B cell (primary cell): Measurements from ENCODE around the gene SURF2. TPM values are rescaled to one million over a fixed set of nuclear protein-coding genes. Genes with fewer than 3 reads are reported as not detected.

Experiments
- ATAC-seq: fragments of 200-7000 bp; cut with Tn5 transposase; one replicate; pipeline ENCODE4 v1.10.0; 2021; ENCODE audit warnings: low read depth, mild to moderate bottlenecking, moderate number of reproducible peaks, moderate library complexity
- CTCF ChIA-PET: fragments of 350-600 bp; sonication (Branson Sonifier 250); formaldehyde crosslinking; loops from one replicate; lab custom pipeline; 2021; ENCODE audit warnings: antibody characterized with exemption, inconsistent platforms; lab: Charles Lee
- POLR2A ChIA-PET: fragments of 350-600 bp; sonication (Branson Sonifier 250); formaldehyde crosslinking; loops from one replicate; lab custom pipeline; 2021; ENCODE audit warnings: antibody characterized with exemption; lab: Charles Lee
- DNase-seq: peaks from one replicate; pipeline ENCODE4 v3.0.0; 2013
- H2AFZ ChIP-seq: 2 replicates; pipeline ENCODE4 v1.6.1; 2012; ENCODE audit warnings: mild to moderate bottlenecking, low read depth, low read length; ENCODE audit not compliant: insufficient read depth, poor library complexity, severe bottlenecking
- H3K27ac ChIP-seq, 2 donors: 1 replicate in 1 of 2; 2 replicates in 1 of 2; pipeline ENCODE4 v1.5.1; 2012 to 2013; ENCODE audit warnings: low read length in 2 of 2, mild to moderate bottlenecking in 2 of 2, moderate library complexity in 1 of 2
- H3K27me3 ChIP-seq, 4 experiments: fragments of 200-600 bp in 1 of 4; sonication (generic) in 1 of 4; replicated peaks in 1 of 4; 1 replicate in 2 of 4; 2 replicates in 2 of 4; pipeline versions ENCODE4 v1.6.1 to v1.7.0; 2013 to 2016; ENCODE audit warnings: low read length in 3 of 4, mild to moderate bottlenecking in 2 of 4, mixed read lengths in 1 of 4, moderate library complexity in 1 of 4; ENCODE audit not compliant: insufficient read depth in 4 of 4, control insufficient read depth in 3 of 4; ENCODE audit errors: control extremely low read depth in 1 of 4
- H3K36me3 ChIP-seq, 2 experiments: replicated peaks in 1 of 2; 1 replicate in 1 of 2; 2 replicates in 1 of 2; pipeline versions ENCODE4 v1.6.1 to v1.7.1; 2013; ENCODE audit warnings: low read length in 1 of 2; ENCODE audit not compliant: insufficient read depth in 2 of 2, control insufficient read depth in 1 of 2; ENCODE audit errors: control extremely low read depth in 1 of 2, extremely low read depth in 1 of 2
- H3K4me1 ChIP-seq, 2 donors: fragments of 200-600 bp in 1 of 2; sonication (generic) in 1 of 2; 1 replicate in 1 of 2; 2 replicates in 1 of 2; pipeline versions ENCODE4 v1.5.1 to v1.6.1; 2013 to 2017; ENCODE audit warnings: low read length in 2 of 2; ENCODE audit not compliant: control insufficient read depth in 2 of 2, insufficient read depth in 2 of 2
- H3K4me2 ChIP-seq: replicated peaks from 2 replicates; pipeline ENCODE3; 2012; ENCODE audit warnings: mild to moderate bottlenecking, low read depth, low read length; ENCODE audit not compliant: poor library complexity, severe bottlenecking
- H3K4me3 ChIP-seq, 5 experiments: fragments of 200-600 bp in 1 of 5; sonication (generic) in 1 of 5; 1 replicate in 3 of 5; 2 replicates in 2 of 5; pipeline versions ENCODE4 v1.5.1 to v1.7.0; 2011 to 2016; ENCODE audit warnings: low read length in 4 of 5, mild to moderate bottlenecking in 4 of 5, low read depth in 2 of 5, control low read depth in 1 of 5, moderate library complexity in 1 of 5; ENCODE audit not compliant: insufficient read depth in 1 of 5; ENCODE audit errors: control extremely low read depth in 1 of 5, extremely low read depth in 1 of 5
- H3K79me2 ChIP-seq: fragments of 200-600 bp; sonication (generic); one replicate; pipeline ENCODE4 v1.6.0; 2016; ENCODE audit warnings: low read length; ENCODE audit not compliant: control insufficient read depth, insufficient read depth
- H3K9ac ChIP-seq: fragments of 200-600 bp; sonication (generic); 2 replicates; pipeline ENCODE4 v1.6.1; 2017; ENCODE audit warnings: mild to moderate bottlenecking, low read length, moderate library complexity
- H3K9me3 ChIP-seq, 3 donors: one replicate each; pipeline versions ENCODE4 v1.6.1 to v1.7.1; 2013; ENCODE audit warnings: low read length in 2 of 3; ENCODE audit not compliant: control insufficient read depth in 2 of 3, insufficient read depth in 1 of 3; ENCODE audit errors: control extremely low read depth in 1 of 3
- H4K20me1 ChIP-seq: 2 replicates; pipeline ENCODE4 v1.6.0; 2012; ENCODE audit warnings: mild to moderate bottlenecking, low read length; ENCODE audit not compliant: insufficient read depth, control insufficient read depth, poor library complexity, severe bottlenecking
- H3K27ac Mint-ChIP-seq: one replicate; pipeline ENCODE4 v1.8.0; 2021; ENCODE audit warnings: mixed read lengths
- H3K27me3 Mint-ChIP-seq: one replicate; pipeline ENCODE4 v1.8.0; 2021; ENCODE audit warnings: mixed read lengths
- H3K4me1 Mint-ChIP-seq: one replicate; pipeline ENCODE4 v1.8.0; 2021; ENCODE audit warnings: mixed read lengths
- H3K4me3 Mint-ChIP-seq: one replicate; pipeline ENCODE4 v1.8.0; 2021; ENCODE audit warnings: mixed read lengths
- H3K9me3 Mint-ChIP-seq: one replicate; pipeline ENCODE4 v1.8.0; 2022; ENCODE audit warnings: mixed read lengths; ENCODE audit not compliant: insufficient read depth
- EZH2 ChIP-seq: IDR thresholded peaks from 2 replicates; pipeline ENCODE4 v1.6.1; 2012; ENCODE audit warnings: borderline replicate concordance, low read depth, mild to moderate bottlenecking, moderate library complexity, low read length; ENCODE audit not compliant: insufficient read depth, poor library complexity, severe bottlenecking
- WGBS: methylation state at CpG from one replicate; pipeline ENCODE4 v1.1.5; 2013; ENCODE audit warnings: missing lambda C conversion rate; ENCODE audit not compliant: insufficient coverage; 5-methylcytosine and 5-hydroxymethylcytosine counted together
- intact Hi-C: fragments of 100-400 bp; cut with micrococcal nuclease; formaldehyde crosslinking; loops from one replicate; pipeline ENCODE4 v1.10.0; 2022
- polyA plus RNA-seq: library from polyadenylated mRNA; depleted of rRNA; stranded (reverse); fragments of >200 nt; gene quantifications from 2 replicates; pipeline ENCODE4 v1.2.3, GENCODE V29; 2012
- total RNA-seq, 2 donors: library from RNA; stranded (reverse); fragments of 120-200 nt in 1 of 2; gene quantifications; 1 replicate in 1 of 2; 2 replicates in 1 of 2; pipeline versions ENCODE4 v1.2.3 to v1.2.4, GENCODE V29; 2013 to 2022
- TF ChIP-seq, protein P1 (sequence below): fragments of 200-600 bp; IDR thresholded peaks from one replicate; pipeline ENCODE4 v1.8.0; 2022; ENCODE audit warnings: antibody characterized with exemption, mild to moderate bottlenecking

SURF2 gene
- total and polyA plus RNA-seq, 2 donors (not counting 1 experiment from before 2014, with no cell fraction given), result 17.1 to 17.3 TPM

GRCh38 chr9:133393399-133393798, 37.0 kb downstream of the SURF2 start:
- intact Hi-C loops, result no loop called here
- ChIA-PET POLR2A (no interaction called here), CTCF (no interaction called here)
- WGBS, result 100% methylated on average over 3 of the region's 3 CpGs
- H3K9me3 ChIP-seq, result no peaks in the 10 kb centered on the region
- H3K9ac ChIP-seq, result no peak overlapping the region
- no peak overlapping the region for H3K4me2 ChIP-seq
- no peaks in the 10 kb centered on the region for H3K36me3 ChIP-seq
- no peak overlapping the region for H2AFZ ChIP-seq
- H3K4me3 Mint-ChIP-seq, result no peak overlapping the region
- H3K4me1 Mint-ChIP-seq, result no peaks in the 10 kb centered on the region
- ATAC-seq, result no peak
- H3K27me3 ChIP-seq, result peaks cover 0 to 12% (median 0%) of the 10 kb centered on the region in 4 experiments
- H3K79me2 ChIP-seq, result no peaks in the 10 kb centered on the region
- no peak overlapping the region for H3K27ac ChIP-seq
- no peak overlapping the region for H3K4me3 ChIP-seq
- H3K9me3 Mint-ChIP-seq, result no peaks in the 10 kb centered on the region
- H4K20me1 ChIP-seq, result no peaks in the 10 kb centered on the region
- DNase-seq, result no peak
- no peaks in the 10 kb centered on the region for H3K4me1 ChIP-seq
- H3K27ac Mint-ChIP-seq, result no peak overlapping the region
- peaks cover 8% of the 10 kb centered on the region for H3K27me3 Mint-ChIP-seq
- TF ChIP-seq, protein P1, sequence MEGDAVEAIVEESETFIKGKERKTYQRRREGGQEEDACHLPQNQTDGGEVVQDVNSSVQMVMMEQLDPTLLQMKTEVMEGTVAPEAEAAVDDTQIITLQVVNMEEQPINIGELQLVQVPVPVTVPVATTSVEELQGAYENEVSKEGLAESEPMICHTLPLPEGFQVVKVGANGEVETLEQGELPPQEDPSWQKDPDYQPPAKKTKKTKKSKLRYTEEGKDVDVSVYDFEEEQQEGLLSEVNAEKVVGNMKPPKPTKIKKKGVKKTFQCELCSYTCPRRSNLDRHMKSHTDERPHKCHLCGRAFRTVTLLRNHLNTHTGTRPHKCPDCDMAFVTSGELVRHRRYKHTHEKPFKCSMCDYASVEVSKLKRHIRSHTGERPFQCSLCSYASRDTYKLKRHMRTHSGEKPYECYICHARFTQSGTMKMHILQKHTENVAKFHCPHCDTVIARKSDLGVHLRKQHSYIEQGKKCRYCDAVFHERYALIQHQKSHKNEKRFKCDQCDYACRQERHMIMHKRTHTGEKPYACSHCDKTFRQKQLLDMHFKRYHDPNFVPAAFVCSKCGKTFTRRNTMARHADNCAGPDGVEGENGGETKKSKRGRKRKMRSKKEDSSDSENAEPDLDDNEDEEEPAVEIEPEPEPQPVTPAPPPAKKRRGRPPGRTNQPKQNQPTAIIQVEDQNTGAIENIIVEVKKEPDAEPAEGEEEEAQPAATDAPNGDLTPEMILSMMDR, result no peak
- no peak for TF ChIP-seq EZH2

DNA sequence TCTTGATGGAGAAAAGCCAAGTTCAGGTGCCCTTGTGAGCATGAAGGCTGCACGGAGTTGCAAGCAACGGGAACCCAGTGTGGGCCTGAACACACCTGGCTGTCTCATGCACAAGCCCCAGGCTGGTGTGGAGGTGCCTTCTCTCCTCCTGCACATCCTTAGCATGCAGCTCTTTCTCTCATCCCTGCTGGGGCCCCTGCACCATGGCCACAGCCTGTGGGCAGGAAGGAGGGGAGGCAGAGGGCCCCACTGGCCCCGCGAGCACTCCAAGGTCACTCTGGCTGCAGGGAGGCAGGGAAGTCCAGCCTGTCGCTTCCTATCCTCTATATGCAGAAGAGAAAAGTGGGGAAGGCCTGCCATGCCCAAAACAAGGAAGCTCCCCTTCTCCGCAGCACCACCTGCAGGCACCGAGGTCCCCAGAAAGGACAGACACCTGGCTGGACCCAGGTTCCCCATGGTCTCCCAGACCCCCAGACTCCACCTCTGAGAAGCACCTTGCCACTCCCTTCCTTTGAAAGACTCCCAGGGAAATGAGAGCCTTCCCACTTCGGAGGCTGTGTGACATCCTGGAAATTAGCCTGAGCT, 38.4 kb downstream of the SURF2 start:
- no peaks in the 10 kb centered on the region for H3K4me1 ChIP-seq
- no peak overlapping the region for H3K27ac Mint-ChIP-seq
- ATAC-seq, result no peak
- WGBS, result 53% methylated on average over 5 of the region's 8 CpGs
- no peaks in the 10 kb centered on the region for H3K9me3 ChIP-seq
- no peak overlapping the region for H3K27ac ChIP-seq
- H3K27me3 ChIP-seq, result peaks cover 0 to 4% (median 0%) of the 10 kb centered on the region in 4 experiments
- intact Hi-C loops, result no loop called here
- no peaks in the 10 kb centered on the region for H3K79me2 ChIP-seq
- no peak overlapping the region for H3K4me2 ChIP-seq
- no peak overlapping the region for H3K9ac ChIP-seq
- ChIA-PET CTCF (no interaction called here), POLR2A (no interaction called here)
- DNase-seq, result no peak
- H3K9me3 Mint-ChIP-seq, result no peaks in the 10 kb centered on the region
- no peaks in the 10 kb centered on the region for H3K36me3 ChIP-seq
- TF ChIP-seq, protein P1, result no peak
- no peak for TF ChIP-seq EZH2
- no peak overlapping the region for H3K4me3 Mint-ChIP-seq
- no peak overlapping the region for H3K4me3 ChIP-seq
- no peaks in the 10 kb centered on the region for H4K20me1 ChIP-seq
- H3K4me1 Mint-ChIP-seq, result no peaks in the 10 kb centered on the region
- no peak overlapping the region for H2AFZ ChIP-seq
- H3K27me3 Mint-ChIP-seq, result peaks cover 6% of the 10 kb centered on the region
